DOHH2 (cell line): ENCODE data around the gene TMCC1.
"Not testable (repeated sequence)": the region's sequence is repeated elsewhere in the genome, so short reads cannot be mapped to it uniquely, and the experiment has no call there.

ENCODE experiments used
- H3F3A ChIP-seq: fragments of 200-600 bp; sonication (generic), shearing (Covaris generic); 2 replicates; pipeline ENCODE4 v1.6.0; 2016; ENCODE audit warnings: antibody characterized with exemption, mild to moderate bottlenecking; ENCODE audit not compliant: control insufficient read depth, insufficient read depth
- H3K27ac ChIP-seq: fragments of 200-600 bp; sonication (generic); 2 replicates; pipeline ENCODE4 v1.5.1; 2014; ENCODE audit warnings: low read depth, mild to moderate bottlenecking, low read length, moderate library complexity
- H3K27me3 ChIP-seq: fragments of 200-600 bp; sonication (generic); 2 replicates; pipeline ENCODE4 v1.6.1; 2014; ENCODE audit warnings: mild to moderate bottlenecking, low read length, mixed read lengths; ENCODE audit not compliant: control insufficient read depth
- H3K36me3 ChIP-seq: fragments of 200-600 bp; sonication (generic); 2 replicates; pipeline ENCODE4 v1.6.1; 2014; ENCODE audit warnings: mild to moderate bottlenecking, low read length, moderate library complexity, mixed read lengths; ENCODE audit not compliant: control insufficient read depth
- H3K4me1 ChIP-seq: fragments of 200-600 bp; sonication (generic); 2 replicates; pipeline ENCODE4 v1.6.1; 2014; ENCODE audit warnings: mild to moderate bottlenecking, low read length, mixed read lengths; ENCODE audit not compliant: control insufficient read depth
- H3K4me2 ChIP-seq: fragments of 200-600 bp; sonication (generic); 2 replicates; pipeline ENCODE4 v1.6.0; 2014; ENCODE audit warnings: mild to moderate bottlenecking, low read length, moderate library complexity
- H3K4me3 ChIP-seq: fragments of 200-600 bp; sonication (generic); 2 replicates; pipeline ENCODE4 v1.5.1; 2014; ENCODE audit warnings: mild to moderate bottlenecking, low read length, mixed read lengths
- H3K79me2 ChIP-seq: fragments of 200-600 bp; sonication (generic); 2 replicates; pipeline ENCODE4 v1.6.1; 2014; ENCODE audit warnings: mild to moderate bottlenecking, low read length, mixed read lengths; ENCODE audit not compliant: control insufficient read depth
- H3K9me2 ChIP-seq: fragments of 200-600 bp; sonication (generic); replicated peaks from 2 replicates; pipeline ENCODE4 v1.6.1; 2014; ENCODE audit warnings: mild to moderate bottlenecking, low read length, mixed read lengths; ENCODE audit not compliant: control insufficient read depth
- H3K9me3 ChIP-seq: fragments of 200-600 bp; sonication (generic); 2 replicates; pipeline ENCODE4 v1.6.1; 2014; ENCODE audit warnings: antibody characterized with exemption, low read length, mixed read lengths; ENCODE audit not compliant: control insufficient read depth, insufficient read depth
- H4K20me1 ChIP-seq: fragments of 200-600 bp; sonication (generic); 2 replicates; pipeline ENCODE4 v1.6.0; 2014; ENCODE audit warnings: low read depth, mild to moderate bottlenecking, antibody characterized with exemption, low read length, moderate library complexity; ENCODE audit not compliant: control insufficient read depth, insufficient read depth
- CTCF ChIP-seq: fragments of 200-600 bp; sonication (generic); IDR thresholded peaks from one replicate; pipeline ENCODE4 v1.5.1; 2014; ENCODE audit warnings: antibody characterized with exemption, mild to moderate bottlenecking, low read depth, low read length; ENCODE audit not compliant: poor library complexity, severe bottlenecking
- EZH2phosphoT487 ChIP-seq: fragments of 200-600 bp; sonication (generic); IDR thresholded peaks from 2 replicates; pipeline ENCODE4 v1.6.1; 2017; ENCODE audit warnings: borderline replicate concordance, mild to moderate bottlenecking, antibody characterized with exemption, low read length, moderate library complexity, mixed read lengths

Gene TMCC1

GRCh38 chr3:129697229-129697969, 196.1 kb downstream of the TMCC1 start:
- Histone ChIP-seq H3K9me2 (no peaks in the 10 kb centered on the region), H4K20me1 (no peaks in the 10 kb centered on the region), H3K36me3 (no peaks in the 10 kb centered on the region), H3K9me3 (peaks cover 6% of the 10 kb centered on the region; the same call in 1 of the 2 replicates), H3K4me2 (no peak overlapping the region), H3F3A (no peaks in the 10 kb centered on the region), H3K4me3 (no peak overlapping the region), H3K4me1 (no peaks in the 10 kb centered on the region), H3K27me3 (no peaks in the 10 kb centered on the region), H3K79me2 (no peaks in the 10 kb centered on the region), H3K27ac (no peak overlapping the region)
- TF ChIP-seq EZH2phosphoT487 (no peak), CTCF (no peak)

GRCh38 chr3:129696430-129696829, 197.1 kb downstream of the TMCC1 start:
- not testable (repeated sequence) for H3K36me3 ChIP-seq, H3K27ac ChIP-seq, H3K9me3 ChIP-seq, H4K20me1 ChIP-seq, H3K9me2 ChIP-seq, H3K4me3 ChIP-seq, H3K79me2 ChIP-seq, H3K4me1 ChIP-seq, H3F3A ChIP-seq, H3K27me3 ChIP-seq, H3K4me2 ChIP-seq

- no peaks in the 10 kb centered on the region for H3K27me3 ChIP-seq
These were observed 198.3 kb downstream of the TMCC1 start for GRCh38 chr3:129695230-129695629.

More at GRCh38 chr3:129695230-129695629, 198.3 kb downstream of the TMCC1 start:
- no peak for TF ChIP-seq EZH2phosphoT487
- TF ChIP-seq CTCF, result no peak
- no peak overlapping the region for H3K27ac ChIP-seq
- H3F3A ChIP-seq, result peaks cover 4% of the 10 kb centered on the region; the same call in 1 of the 2 replicates
- no peaks in the 10 kb centered on the region for H3K79me2 ChIP-seq
- H3K4me2 ChIP-seq, result no peak overlapping the region
- no peak overlapping the region for H3K4me3 ChIP-seq
- no peaks in the 10 kb centered on the region for H3K9me2 ChIP-seq
- peaks cover 6% of the 10 kb centered on the region; the same call in 1 of the 2 replicates for H3K9me3 ChIP-seq
- H3K4me1 ChIP-seq, result peaks cover 3% of the 10 kb centered on the region; the same call in 1 of the 2 replicates
- H4K20me1 ChIP-seq, result no peaks in the 10 kb centered on the region
- H3K36me3 ChIP-seq, result no peaks in the 10 kb centered on the region
